Suppressor macrophage treated with lipopolysaccharide for 1 hour (primary cell): ENCODE data around the gene DUS4L.

Experiments
- DNase-seq, 3 donors: peaks; one replicate each; pipeline ENCODE4 v3.0.0-alpha.2; 2020 to 2022

DUS4L gene

GRCh38 chr7:107622429-107622828 lies 58.7 kb downstream of the DUS4L start:
- peak; percentile 26 to 70 (median 52) for DNase-seq

- no peak for DNase-seq
Measured at GRCh38 chr7:107622894-107623293, 59.1 kb downstream of the DUS4L start.

GRCh38 chr7:107627002-107627401 lies 63.2 kb downstream of the DUS4L start:
- DNase-seq: no peak
